NCI-H1417 (cell line): Measurements from ENCODE around the gene SHOX.
"Not testable (repeated sequence)": the region's sequence is repeated elsewhere in the genome, so short reads cannot be mapped to it uniquely, and the experiment has no call there.

Experiments
- DNase-seq, 3 experiments: peaks; one replicate each; lab custom pipeline; 2025; lab: John Stamatoyannopoulos, UW

The SHOX gene

GRCh38 chrX:621705-622503 is 8.7 kb upstream of the SHOX start:
- no peak for DNase-seq

GRCh38 chrX:622802-623201 is 7.8 kb upstream of the SHOX start:
- not testable (repeated sequence) for DNase-seq

- DNase-seq: no peak
Observed at GRCh38 chrX:623268-623598, 7.4 kb upstream of the SHOX start.

GRCh38 chrX:623599-624315 is 6.8 kb upstream of the SHOX start:
- DNase-seq: no peak

- DNase-seq: no peak
Observed at GRCh38 chrX:625137-625691, 5.4 kb upstream of the SHOX start.

- DNase-seq: not testable (repeated sequence)
Observed at GRCh38 chrX:626047-626446, 4.5 kb upstream of the SHOX start.

GRCh38 chrX:626745-627509 is 3.7 kb upstream of the SHOX start:
- peak in 1 of 3 experiments; percentile 23 for DNase-seq

- no peak for DNase-seq
Observed at GRCh38 chrX:627510-627981, 3.0 kb upstream of the SHOX start.

GRCh38 chrX:627995-628394 is 2.6 kb upstream of the SHOX start:
- no peak for DNase-seq

GRCh38 chrX:629230-630006 is 1.2 kb upstream of the SHOX start:
- no peak for DNase-seq

GRCh38 chrX:630007-630611 is 482 bp upstream of the SHOX start:
- no peak for DNase-seq

GRCh38 chrX:631802-632365 is 1.3 kb downstream of the SHOX start:
- no peak for DNase-seq

GRCh38 chrX:632366-633042 is 1.9 kb downstream of the SHOX start:
- no peak for DNase-seq

GRCh38 chrX:633043-633984 is 2.7 kb downstream of the SHOX start:
- DNase-seq: no peak

- no peak for DNase-seq
Observed at GRCh38 chrX:633985-634958, 3.7 kb downstream of the SHOX start.

GRCh38 chrX:635428-636090 is 5.0 kb downstream of the SHOX start:
- DNase-seq: no peak

- no peak for DNase-seq
Observed at GRCh38 chrX:636981-637659, 6.5 kb downstream of the SHOX start.
